ENCODE data around the gene NUP210.

Gene NUP210

GRCh38 chr3:13318626-13319470 is 101.3 kb downstream of the NUP210 start:
- DNase-seq: no peak

DNA sequence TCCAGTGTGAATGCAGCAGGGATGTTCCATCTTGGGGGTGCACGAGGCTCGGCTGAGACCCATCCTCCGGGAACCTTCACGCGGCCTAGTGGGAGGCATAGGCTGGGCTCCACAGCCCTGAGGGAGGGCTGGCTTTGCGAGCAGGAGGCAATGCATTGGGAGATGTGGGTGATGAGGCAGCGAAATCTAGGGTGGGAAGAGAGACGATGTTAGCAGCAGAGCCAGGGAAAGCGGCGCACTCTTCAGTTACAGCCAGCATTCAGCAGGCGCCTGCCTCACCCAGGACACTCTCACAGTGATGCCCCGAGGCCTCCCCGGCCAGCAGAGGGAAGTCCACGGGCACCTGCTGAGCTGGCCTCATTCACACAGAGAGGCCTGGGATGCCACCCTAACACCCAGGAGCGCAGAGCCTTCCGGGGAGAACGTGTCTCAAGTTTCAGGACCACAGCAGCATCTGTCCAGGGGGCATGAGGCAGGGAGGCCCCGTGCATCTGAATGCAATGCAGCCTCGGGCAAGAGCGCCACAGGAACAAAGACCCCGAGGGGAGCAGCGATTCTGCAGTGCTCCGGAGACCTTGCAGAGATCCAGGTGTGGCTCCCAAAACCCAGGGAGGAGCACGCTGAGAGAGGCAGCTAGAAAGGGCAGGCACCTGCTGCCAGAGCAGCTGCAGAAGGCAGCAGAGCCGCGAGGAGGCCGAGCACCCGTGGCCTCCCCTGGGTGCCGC is 102.4 kb downstream of the NUP210 start:
- DNase-seq: no peak

- DNase-seq: no peak
Observed at GRCh38 chr3:13316603-13317002, 103.5 kb downstream of the NUP210 start.

GRCh38 chr3:13314877-13315276 is 105.2 kb downstream of the NUP210 start:
- no peak for DNase-seq

- DNase-seq: no peak
Observed at GRCh38 chr3:13313813-13314212, 106.3 kb downstream of the NUP210 start.

DNA sequence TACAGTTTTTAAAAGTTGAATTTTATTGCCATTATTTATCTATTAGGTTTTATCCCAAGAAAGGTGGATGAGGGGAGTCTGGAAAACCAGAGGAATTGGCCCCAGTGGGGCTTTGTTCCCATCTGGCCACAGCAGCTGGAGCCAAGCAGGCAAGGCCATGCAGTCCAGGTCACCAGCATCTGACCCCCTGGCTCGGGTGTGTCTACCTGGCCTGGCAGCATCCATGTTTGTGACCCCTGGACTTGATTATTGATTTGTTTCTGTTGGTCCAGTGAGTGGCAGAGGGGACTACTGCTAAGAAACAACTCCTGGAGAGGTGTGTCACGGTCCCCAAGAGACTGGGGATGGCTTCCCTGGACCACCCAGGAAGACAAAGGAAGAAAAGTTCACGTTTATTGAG is 111.1 kb downstream of the NUP210 start:
- no peak for DNase-seq

DNA sequence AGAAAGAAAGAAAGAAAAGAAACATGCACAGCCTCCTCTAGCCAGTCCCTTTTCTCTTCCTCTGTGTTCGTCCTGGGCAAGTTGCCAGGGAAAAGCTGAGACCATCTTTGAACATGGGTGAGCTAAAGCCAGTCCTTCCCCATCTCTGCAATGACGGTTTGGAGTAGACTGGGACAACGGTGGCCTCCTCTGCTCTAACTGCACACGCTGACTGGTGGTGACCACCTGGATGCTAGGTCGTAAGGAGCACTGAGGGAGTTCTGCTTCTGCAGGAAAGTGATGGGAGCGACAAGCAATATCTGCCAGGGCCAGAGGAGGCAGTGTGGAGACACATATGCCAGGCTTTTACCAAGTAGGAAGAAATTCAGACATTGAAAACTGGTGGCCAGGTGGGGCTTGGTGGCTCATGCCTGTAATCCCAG is 111.7 kb downstream of the NUP210 start:
- DNase-seq: no peak

DNA sequence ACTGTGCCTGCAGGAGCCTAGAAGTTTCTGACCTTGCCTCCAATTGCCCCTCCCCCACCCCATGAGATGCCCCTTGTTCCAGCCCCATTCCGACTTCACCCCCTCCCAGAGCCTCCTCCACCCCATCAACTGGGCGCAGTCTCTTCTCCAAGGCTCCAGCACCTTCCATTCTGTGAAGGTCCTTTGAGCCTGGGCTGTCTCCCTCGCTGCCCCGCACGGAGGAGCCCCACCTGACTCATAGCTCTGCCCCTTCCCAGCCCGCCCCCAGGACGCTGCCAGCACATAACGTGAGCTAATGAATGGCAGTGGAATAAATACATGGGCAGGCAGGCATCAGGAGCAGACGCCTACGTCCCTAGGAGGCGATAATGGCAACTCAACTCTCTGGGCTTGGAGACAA is 113.1 kb downstream of the NUP210 start:
- DNase-seq: no peak

DNA sequence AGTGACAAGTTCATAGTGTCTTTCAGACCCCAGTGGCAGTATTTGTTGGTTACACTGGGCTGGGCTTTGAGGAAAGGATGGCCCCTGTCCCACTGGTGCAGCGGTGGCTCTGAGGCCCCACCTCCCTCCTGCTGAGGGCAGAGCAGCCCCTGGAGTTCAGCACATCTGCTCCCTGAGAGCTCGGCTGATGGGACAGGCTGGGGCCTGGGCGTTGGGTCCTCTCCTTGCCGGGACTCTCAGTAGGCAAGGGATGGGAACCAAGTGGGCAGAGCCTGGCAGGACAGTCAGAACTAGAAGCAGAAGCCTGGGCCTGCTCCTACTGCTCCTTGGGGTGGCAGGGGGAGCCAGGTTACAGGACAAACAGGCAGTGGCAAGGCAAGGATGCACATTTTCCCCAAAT is 114.5 kb downstream of the NUP210 start:
- DNase-seq: no peak

- no peak for DNase-seq
Observed at GRCh38 chr3:13303410-13303809, 116.7 kb downstream of the NUP210 start.

DNA sequence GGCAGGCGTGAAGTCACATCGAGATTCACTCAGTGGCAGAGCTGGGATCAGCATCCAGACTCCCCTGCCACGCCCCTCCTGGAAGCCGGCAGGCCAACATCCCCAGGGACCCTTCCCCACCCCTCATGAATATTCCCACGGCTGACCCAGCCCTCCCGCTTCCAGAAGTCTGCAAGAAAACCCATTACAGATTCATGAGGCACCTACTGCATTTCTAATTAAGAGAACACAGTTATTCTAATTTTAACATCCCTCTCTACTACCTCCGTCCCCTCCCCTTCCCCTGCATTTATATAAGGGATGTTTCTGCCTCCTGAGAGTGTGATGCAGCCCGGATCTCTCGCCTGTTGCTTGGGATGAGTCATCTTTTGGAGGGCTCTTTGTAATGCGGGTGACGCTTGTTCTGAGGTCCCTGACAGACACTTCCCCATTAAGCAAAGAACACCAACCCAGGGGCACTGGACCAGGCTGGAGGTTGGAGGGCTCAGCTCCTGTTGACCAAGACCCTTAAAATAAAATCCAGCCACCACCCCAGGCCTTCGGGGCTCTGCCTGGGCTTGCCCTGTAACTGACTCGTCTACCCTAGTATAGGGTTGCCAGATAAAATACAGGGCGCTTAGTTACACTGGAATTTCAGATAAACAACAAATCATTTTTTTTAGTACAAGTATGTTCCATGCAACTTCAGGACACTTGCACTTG is 118.7 kb downstream of the NUP210 start:
- DNase-seq: no peak

- DNase-seq: no peak
Observed at GRCh38 chr3:13300546-13301285, 119.4 kb downstream of the NUP210 start.

DNA sequence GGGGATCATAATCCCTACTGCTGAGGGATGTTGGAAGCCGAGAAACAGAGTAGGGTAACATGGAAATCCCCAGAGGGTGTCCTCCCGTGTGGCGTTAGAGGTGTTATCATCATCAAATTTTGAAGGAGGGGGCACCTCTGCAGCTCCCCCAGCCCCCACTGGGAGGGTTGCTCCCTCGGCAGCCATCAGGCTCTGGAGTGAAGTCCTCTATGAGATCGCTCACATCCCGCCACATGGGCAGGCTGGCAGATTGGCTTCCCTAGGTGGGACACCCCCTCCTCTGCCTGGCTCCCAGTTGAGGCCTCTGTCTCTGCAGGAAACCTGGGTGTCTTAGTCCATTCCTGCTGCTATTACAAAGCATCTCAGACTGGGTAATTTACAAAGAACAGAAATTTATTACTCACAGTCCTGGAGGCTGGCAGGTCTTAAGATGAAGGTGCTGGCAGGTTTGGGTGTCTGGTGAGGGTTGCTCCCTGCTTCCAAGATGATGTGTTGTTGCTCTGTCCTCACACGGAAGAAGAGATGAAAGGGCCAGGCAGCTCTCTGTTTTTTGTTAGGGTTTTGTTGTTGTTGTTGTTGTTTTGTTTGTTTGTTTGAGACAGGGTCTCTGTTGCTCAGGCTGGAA is 120.5 kb downstream of the NUP210 start:
- DNase-seq: no peak

DNA sequence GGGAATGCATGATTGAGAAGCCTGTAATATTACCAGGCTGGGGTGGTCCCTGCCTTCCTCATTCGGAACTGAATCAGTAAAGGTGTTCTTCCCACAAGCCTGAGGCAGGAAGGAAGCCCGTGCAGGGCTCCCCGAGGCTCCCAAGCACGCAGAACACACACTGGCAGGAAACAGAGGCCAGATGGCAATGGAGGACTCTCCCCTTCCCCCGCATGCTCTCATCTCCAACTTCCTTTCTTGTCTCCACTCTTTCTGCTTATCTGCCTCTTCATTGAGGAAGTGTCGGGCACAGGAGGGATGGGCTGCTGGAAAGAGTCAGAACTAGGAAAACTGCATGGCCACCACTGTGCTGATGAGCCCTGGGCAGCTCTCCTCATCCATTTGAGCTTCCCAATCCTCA is 123.5 kb downstream of the NUP210 start:
- no peak for DNase-seq

DNA sequence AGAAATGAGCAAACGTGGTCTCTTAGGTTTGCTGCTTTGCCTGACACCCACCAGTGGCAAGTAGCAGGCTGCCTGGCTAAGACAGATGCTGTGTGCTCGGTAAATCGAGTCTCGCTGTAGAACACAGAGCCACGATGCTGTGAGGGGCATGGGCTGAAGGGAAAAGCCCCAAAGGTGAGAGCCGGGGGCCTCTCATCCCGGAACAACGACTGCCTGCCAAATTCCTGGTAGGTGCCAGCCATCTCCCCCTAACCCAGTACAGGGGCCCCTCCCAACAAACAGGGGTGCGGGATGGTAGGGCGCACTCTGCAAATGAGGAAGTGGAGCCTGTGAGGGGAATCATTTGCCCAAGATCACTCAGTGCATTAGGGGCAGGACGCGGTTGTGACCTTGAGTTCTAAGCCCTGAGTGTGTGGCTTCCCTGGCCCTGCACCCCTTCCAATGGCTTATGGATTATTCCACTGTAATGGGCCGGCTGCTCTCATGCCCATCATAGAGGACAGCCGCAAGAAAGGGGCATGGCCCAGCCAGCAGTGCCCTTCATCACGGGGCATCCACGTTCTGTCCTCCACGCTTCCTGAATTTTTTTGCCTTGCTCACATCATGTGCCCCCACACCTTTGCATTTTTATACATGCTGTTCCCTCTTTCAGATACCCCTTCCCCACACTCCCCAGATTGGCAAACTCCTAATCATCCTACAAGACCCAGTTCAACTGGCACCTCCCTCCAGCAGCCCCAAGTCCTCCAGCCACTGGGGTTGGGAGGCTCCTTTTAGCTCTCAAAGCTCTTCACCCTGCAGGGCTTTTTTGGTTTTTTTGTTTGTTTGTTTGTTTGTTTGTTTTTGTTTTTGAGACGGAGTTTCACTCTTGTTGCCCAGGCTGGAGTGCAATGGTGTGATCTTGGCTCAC is 125.4 kb downstream of the NUP210 start:
- no peak for DNase-seq

- DNase-seq: no peak
Observed at GRCh38 chr3:13292375-13292774, 127.7 kb downstream of the NUP210 start.

DNA sequence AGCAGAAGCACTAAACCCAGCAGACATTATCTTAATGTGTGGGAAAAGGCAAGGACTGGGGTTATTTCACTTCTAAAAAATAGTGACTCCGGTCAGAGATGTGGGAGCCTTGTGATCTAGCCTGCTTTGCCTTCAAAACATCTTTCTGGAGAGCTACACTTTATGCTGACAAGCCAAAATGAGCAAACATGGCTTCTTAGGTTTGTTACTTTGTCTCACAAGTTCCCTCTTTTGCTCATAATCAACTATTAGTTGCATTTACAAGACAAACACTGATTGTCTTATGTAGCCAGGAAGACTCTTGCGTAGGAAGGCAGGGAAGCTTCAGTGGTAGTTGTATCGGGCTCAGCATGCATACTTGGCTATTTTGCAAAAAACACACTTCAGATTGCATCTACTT is 129.2 kb downstream of the NUP210 start:
- no peak for DNase-seq

GRCh38 chr3:13289771-13290285 is 130.3 kb downstream of the NUP210 start:
- DNase-seq: no peak

DNA sequence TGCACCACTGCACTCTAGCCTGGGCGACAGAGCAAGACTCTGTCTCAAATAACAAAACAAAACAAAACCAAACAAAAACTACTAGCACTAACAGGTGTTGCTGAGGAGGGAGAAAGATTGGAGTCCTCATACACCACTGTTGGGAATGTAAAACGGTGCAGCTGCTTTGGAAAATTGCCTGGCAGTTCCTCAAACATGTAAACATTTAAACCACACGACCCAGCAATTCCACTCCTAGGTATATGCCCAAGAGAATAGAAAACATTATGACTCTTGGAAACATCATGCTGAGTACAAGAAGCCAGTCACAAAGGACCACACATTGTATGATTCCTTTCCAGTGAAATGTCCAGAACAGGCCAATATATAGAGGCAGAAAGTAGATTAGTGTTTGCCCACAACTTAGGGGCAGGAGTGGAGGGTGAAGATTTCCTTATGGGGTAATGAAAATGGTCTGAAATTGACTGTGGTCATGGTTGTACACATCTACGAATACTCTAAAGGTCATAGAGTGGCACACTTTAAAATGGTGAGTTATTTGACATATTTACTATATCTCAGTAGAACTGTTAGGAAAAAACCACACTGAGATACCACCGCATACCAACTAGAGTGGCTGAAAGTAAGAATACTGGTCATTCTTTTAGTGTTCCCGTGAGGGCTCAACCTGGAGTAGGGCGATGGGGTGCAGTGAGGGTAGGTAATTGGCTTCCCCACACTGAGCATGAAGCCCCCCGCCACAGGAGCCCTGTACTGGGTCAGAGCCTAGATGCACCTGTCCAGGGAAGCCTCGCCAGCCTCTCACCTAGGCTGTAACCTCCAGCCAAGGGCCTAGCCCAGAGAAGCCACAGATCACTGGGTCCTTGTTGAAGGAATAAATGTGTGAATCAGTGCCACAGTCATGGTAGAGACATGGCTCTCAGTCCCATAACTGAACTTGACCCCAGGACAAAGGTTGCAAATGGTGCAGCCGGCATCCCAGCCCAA is 131.1 kb downstream of the NUP210 start:
- DNase-seq: no peak

GRCh38 chr3:13287833-13288232 is 132.3 kb downstream of the NUP210 start:
- no peak for DNase-seq

Data from activated T-cell treated with anti-CD3 and anti-CD28 coated beads for 4 hours (primary cell).